Measurements from ENCODE around the gene RAB27A.
"Not testable (repeated sequence)": the region's sequence is repeated elsewhere in the genome, so short reads cannot be mapped to it uniquely, and the experiment has no call there.

Gene RAB27A

GRCh38 chr15:55250392-55250791 lies 39.2 kb downstream of the RAB27A start:
- DNase-seq (ENCODE audit: low spot score) = no peak

DNA sequence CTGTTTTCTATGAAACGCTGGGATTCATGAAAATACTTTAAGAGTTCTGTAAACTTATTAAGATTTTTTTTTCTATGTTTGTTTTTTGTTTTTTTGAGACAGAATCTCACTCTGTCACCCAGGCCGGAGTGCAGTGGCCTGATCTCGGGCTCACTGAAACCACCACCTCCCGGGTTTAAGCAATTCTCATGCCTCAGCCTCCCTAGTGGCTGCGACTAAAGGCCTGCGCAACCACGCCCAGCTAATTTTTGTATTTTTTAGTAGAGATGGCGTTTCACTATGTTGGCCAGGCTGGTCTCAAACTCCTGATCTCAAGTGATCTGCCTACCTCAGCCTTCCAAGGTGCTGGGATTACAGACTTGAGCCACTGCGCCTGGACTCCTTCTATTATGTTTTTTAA lies 39.7 kb downstream of the RAB27A start:
- DNase-seq (ENCODE audit: low spot score) = not testable (repeated sequence)

- no peak for DNase-seq (ENCODE audit: low spot score)
Measured at GRCh38 chr15:55248895-55249294, 40.7 kb downstream of the RAB27A start.

GRCh38 chr15:55247766-55248427 lies 41.7 kb downstream of the RAB27A start:
- no peak for DNase-seq (ENCODE audit: low spot score)

- DNase-seq (ENCODE audit: low spot score) = no peak
Measured at GRCh38 chr15:55247311-55247710, 42.3 kb downstream of the RAB27A start.

DNA sequence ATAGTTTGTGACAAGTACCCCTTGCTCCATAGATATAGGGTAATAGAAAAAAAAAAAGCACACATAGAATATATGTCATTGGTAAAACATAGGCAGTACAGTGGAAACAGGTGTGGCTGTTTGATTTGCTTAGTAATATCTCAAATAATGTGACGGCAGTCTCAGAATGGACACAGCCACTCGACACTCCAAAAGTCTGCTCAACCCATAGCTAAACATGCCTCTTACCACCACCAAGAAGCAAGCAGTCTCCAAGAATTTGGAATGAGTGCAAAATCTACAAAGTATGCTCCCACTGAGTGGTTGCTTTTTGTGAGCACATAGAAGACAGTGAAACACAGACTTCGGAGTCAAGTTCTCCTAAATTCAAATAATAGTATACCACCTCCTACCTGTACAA lies 43.0 kb downstream of the RAB27A start:
- no peak for DNase-seq (ENCODE audit: low spot score)

DNA sequence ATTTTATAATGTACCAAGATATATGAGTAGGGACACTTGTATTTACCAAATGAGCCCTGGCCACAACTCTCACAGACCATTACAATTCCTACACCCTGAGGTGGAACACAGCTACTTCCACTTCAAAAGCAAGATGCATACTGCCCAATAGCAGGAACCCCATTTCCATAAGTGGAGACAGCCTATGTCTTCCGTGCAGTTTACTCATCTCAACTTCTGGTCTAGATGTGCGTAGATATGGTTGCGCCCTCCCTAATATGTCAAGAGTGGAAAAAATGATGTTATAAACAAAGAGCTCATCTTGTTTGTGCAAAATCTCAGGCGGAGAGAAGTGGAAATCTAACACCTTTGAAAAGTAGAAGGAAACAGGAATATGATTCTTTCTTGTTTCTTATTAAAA lies 44.6 kb downstream of the RAB27A start:
- no peak for DNase-seq (ENCODE audit: low spot score)

- no peak for DNase-seq (ENCODE audit: low spot score)
Measured at GRCh38 chr15:55241891-55242290, 47.7 kb downstream of the RAB27A start.

GRCh38 chr15:55241186-55241585 lies 48.4 kb downstream of the RAB27A start:
- DNase-seq (ENCODE audit: low spot score) = no peak

DNA sequence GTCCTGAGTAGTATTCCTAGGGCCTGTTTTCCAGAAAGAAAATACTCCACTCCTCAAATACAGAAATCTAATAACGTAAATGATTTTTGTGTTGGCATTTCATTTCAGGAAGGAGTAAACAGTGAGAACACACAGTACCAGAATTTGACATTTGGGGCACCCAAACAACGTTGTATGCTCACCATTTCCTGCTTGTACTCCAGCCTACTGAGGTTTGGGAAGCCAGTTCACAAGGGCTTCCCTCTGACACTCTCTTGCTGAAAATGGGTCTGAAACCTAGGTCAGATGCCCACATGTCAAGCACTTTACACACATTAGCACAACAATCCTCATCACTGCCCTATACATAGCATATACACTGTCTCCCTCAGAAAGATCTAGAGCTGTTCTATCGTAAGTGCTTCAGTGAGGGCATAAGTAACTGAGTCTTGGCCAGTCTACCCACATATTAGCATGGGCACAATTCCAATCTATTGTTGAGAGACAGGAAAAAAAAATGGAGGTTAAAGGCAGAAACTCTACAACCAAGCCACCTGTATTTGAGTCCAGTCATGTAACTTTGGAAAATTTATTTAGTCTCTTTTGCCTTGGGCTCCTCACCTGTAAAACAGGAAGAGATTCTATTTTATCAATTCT lies 49.4 kb downstream of the RAB27A start:
- no peak for DNase-seq (ENCODE audit: low spot score)

DNA sequence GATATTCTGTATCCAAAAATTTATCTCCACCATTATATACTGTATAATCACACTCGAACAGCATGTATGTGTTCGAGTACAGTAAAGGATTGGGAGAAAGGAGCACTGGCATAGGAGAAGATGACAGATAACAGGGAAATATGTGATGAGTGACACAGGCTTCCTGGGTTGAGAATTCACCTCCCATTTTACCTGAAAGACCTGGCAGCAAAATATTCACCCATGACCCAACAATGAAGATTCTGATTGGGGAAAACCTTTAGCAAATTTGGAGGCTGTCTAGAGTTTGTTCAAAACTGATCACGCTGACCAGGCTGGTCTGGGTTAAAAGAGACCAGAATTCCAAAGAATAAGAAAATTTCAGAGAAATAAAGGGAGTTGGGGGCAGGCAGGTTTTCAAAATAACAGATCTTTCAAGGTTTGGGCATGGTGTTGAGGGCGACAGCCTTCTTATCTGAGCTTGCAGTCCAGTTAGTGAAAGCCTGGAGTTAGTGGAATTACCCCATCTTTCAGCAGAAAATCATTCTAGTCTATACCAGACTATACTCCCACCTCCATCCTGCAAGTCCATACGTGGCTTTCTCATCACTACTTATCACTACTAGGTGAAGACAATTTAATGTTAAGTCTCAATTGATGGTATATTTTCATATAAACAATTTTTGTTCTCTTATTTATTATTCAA lies 50.0 kb downstream of the RAB27A start:
- no peak for DNase-seq (ENCODE audit: low spot score)

DNA sequence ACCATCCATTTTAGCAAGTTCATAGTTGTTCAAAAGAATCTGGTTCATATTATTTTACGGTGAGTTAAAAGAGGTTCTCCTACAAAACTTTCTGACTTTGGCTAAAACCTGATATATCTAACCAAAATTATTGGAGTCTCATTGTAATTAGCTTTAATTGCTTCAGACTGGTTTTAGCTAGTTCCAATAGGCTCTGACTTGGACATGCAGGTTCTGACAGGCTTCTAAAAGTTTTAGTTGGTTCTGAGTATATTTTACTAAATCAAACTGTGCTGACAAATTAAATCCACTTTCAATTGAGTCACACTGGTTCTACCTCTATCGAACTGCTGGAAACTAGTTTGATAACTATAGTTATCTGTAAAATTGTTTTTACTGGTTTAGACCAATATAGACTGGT lies 50.7 kb downstream of the RAB27A start:
- DNase-seq (ENCODE audit: low spot score) = no peak

GRCh38 chr15:55237219-55238130 lies 52.1 kb downstream of the RAB27A start:
- no peak for DNase-seq (ENCODE audit: low spot score)

GRCh38 chr15:55235546-55236036 lies 54.0 kb downstream of the RAB27A start:
- no peak for DNase-seq (ENCODE audit: low spot score)

DNA sequence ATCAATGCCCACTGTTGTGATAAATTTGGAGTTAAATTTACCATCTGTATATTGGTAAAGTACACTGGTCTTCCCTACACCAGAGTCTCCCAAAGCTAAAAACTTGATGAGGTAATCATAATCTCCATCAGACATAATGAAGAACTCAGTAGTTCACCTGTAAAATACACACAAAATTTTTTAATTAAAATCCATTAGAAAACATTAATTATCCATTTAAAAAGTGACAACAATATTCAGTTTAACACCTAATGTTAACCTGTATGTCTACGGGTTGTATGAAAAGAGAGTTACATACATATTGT lies 54.9 kb downstream of the RAB27A start:
- DNase-seq (ENCODE audit: low spot score) = no peak

DNA sequence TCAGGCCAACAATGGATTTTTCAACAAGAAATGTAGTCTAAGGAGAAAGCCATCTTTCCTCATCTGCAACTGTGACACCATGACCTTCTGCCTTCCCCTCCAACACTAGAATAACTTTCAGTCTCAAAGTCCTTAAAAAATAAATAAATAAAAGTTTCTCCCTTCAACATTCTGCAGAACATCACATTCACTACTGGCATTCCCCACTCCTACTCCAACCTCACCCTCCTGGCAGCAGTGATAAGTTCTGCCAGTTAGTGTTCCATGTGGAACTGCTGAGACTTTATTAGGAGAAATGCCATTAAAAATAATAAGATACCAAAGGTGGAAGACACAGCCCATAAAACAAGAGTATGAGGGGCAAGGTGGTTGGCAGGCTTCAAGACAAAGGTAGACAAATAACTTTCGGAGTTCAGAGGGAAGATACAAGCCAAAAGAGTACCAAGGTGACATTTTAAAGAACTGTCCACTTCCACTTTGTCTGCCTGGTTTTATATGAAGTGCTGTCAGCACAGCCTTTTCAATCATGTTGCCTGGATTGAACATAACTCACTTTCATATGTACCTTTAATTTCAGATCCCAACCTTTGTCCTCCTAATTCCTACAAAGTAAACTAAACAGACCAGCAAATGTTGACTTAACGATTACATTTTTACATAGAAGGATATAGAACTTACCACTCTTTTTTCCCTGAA lies 55.4 kb downstream of the RAB27A start:
- no peak for DNase-seq (ENCODE audit: low spot score)

DNA sequence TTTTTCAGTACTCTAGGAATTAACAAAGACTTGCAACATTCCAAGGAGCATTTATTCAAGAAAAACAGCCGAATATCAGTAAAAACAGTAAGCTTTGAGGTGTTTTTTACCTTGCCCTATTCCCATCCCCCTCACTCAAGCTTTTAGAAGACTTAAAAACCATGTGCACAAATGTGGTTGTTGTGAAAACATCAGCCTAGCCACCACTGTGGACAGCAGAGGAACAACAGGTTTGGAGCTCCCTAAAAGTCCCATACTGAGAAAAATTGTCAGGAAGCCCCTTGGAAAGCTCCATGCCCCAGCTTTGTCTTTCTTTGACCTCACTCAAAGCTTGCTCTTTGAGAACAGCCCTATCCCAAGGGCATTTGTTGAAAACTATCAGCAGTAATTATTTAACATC lies 58.2 kb downstream of the RAB27A start:
- DNase-seq (ENCODE audit: low spot score) = no peak

DNA sequence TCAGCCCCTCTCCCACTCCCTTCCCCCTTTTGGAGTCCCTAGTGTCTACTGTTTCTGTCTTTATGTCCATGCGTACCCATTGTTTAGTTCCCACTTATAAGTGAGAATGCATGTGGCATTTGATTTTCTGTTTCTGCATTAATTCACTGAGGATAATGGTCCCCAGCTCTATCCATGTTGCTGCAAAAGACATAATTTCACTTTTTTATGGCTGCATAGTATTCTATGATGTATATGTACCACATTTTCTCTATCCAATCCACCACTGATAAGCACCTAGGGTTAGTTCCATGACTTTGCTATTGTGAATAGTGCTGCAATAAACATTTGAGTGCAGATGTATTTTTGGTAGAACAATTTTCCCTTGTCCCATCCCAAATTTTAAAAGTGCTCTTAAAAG lies 58.7 kb downstream of the RAB27A start:
- DNase-seq (ENCODE audit: low spot score) = no peak

GRCh38 chr15:55230051-55230670 lies 59.5 kb downstream of the RAB27A start:
- DNase-seq (ENCODE audit: low spot score) = peak; percentile 14

- DNase-seq (ENCODE audit: low spot score) = no peak
Measured at GRCh38 chr15:55226127-55226526, 63.5 kb downstream of the RAB27A start.

- DNase-seq (ENCODE audit: low spot score) = no peak
Measured at GRCh38 chr15:55224892-55225291, 64.7 kb downstream of the RAB27A start.

All from kidney capillary endothelial cell (primary cell).